ENCODE results near the gene NOS3. TPM values are rescaled to one million over a fixed set of nuclear protein-coding genes. Genes with fewer than 3 reads are reported as not detected.

NOS3 gene
- total and polyA plus RNA-seq, 9 of the 15 experiments (the other 6 are each of a cell fraction or from before 2014, with no cell fraction given): 1.1 to 121 (median 23.6) TPM

GRCh38 chr7:150954986-150955518 is 35.8 kb upstream of the NOS3 start (continued):
- TF ChIP-seq ZNF197 (CRISPR knock-in tag; IDR thresholded peaks at IDR 0.05; ENCODE audit: low read depth) (no peak), MCM3 (IDR thresholded peaks at IDR 0.05) (no peak), PML (IDR thresholded peaks at IDR 0.05; ENCODE audit: low read length) (no peak), ELK1 (CRISPR knock-in tag; IDR thresholded peaks at IDR 0.05) (no peak), BRD4 (IDR thresholded peaks at IDR 0.05) (no peak), RNF219 (CRISPR knock-in tag; IDR thresholded peaks at IDR 0.05) (no peak), ZNF311 (CRISPR knock-in tag; IDR thresholded peaks at IDR 0.05) (no peak), HDAC8 (tag; IDR thresholded peaks at IDR 0.05) (no peak), ZNF695 (CRISPR knock-in tag; IDR thresholded peaks at IDR 0.05) (no peak), ARHGAP35 (IDR thresholded peaks at IDR 0.05; ENCODE audit: partially characterized antibody) (peak; percentile 14), ETV1 (tag; conservative IDR thresholded peaks at IDR 0.05; ENCODE audit: low read depth) (no peak), BMI1 (IDR thresholded peaks at IDR 0.05; ENCODE audit: low read length) (no peak), ZNF280B (CRISPR knock-in tag; IDR thresholded peaks at IDR 0.05) (no peak), NBN (IDR thresholded peaks at IDR 0.05; ENCODE audit: low read depth) (no peak), MEF2A (IDR thresholded peaks at IDR 0.05; ENCODE audit: control insufficient read depth, low read depth, low read length) (no peak), JUND (IDR thresholded peaks at IDR 0.05; ENCODE audit: borderline replicate concordance, low read depth, low read length) (no peak), JUND (tag; IDR thresholded peaks at IDR 0.05; ENCODE audit: borderline replicate concordance, low read depth, low read length) (no peak), HDAC1 (IDR thresholded peaks at IDR 0.05) (peak in 1 of 2 experiments; percentile 45; a peak in 1 of 4 replicates), VEZF1 (CRISPR knock-in tag; IDR thresholded peaks at IDR 0.05) (no peak), RAD51 (IDR thresholded peaks at IDR 0.05; ENCODE audit: borderline replicate concordance, low read depth) (no peak), ARID3A (IDR thresholded peaks at IDR 0.05; ENCODE audit: borderline replicate concordance, low read depth, low read length) (no peak), KAT2B (IDR thresholded peaks at IDR 0.05; ENCODE audit: low read depth, low read length) (no peak)

All from K562 (cell line).